D341Med (cell line): ENCODE measurements around the gene LRFN2.

ENCODE experiments used
- DNase-seq: peaks from one replicate; pipeline ENCODE4 v3.0.0; 2012; ENCODE audit warnings: low spot score

The LRFN2 gene

DNA sequence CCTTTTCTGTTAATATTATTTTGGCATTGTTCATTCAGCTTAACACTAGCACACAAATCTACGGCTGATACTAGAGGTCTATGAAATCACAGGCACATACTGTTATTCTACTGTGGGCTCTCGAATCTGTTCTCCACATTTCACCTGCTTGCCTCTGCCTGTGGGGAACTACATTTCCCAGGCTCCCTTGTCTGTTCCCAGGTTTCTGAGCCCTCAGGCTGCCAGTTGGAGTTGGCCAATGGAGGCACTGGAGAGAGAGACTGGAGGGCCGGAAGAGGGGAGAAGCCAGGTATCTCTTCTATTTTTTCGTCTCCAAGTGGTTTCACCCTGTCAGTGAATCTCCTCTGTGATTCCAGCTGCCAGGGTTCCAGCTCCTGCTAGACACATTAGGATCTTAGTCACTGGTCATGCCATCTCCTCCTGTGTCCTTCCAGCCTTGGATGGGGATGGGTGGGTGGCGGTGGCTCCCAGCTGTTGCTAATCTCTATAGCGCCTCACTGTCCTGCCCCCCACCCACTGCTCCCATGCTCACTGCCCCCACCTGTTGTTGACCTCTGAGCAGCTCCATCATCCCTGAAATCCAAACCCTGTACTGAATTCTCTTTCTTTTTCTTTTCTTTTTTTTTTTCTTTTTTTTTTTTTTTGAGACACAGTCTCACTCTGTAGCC is 188.2 kb downstream of the LRFN2 start:
- DNase-seq = peak; percentile 35

DNA sequence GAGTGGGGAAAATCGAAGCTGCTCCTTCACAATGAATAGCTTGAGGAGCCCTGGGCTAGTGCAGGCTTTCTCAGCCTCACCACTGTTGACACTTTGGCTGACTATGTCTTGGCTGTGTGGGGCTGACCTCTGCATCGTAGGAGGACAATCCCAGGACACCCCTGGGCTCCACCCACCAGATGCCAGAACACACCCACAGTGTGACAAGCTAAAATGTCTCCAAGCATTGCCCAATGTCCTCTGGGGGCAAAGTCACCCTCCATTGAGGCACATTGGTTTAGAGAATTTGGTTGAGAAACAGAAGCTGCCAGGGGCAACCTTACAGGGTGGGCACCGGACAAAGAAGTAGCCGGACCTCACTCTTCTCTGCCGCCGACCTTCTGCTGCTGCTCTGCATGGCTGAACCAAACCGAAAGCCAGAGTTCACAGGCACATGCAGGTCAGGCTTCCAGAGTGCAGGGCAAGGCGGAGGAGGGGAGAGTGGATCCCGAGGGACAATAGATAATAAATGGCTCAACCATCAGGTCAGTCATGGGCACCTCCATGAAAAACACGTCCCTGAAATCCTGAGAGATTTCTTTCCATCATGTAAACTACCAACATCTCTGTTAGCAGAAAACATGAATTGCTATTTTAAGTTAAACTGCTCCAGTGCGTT is 189.0 kb downstream of the LRFN2 start:
- no peak for DNase-seq

GRCh38 chr6:40397287-40398033 is 189.7 kb downstream of the LRFN2 start:
- no peak for DNase-seq

GRCh38 chr6:40395698-40396076 is 191.5 kb downstream of the LRFN2 start:
- DNase-seq = no peak

- DNase-seq = no peak
Observed at GRCh38 chr6:40395066-40395697, 192.0 kb downstream of the LRFN2 start.

GRCh38 chr6:40394381-40394780 is 192.8 kb downstream of the LRFN2 start:
- DNase-seq = no peak

DNA sequence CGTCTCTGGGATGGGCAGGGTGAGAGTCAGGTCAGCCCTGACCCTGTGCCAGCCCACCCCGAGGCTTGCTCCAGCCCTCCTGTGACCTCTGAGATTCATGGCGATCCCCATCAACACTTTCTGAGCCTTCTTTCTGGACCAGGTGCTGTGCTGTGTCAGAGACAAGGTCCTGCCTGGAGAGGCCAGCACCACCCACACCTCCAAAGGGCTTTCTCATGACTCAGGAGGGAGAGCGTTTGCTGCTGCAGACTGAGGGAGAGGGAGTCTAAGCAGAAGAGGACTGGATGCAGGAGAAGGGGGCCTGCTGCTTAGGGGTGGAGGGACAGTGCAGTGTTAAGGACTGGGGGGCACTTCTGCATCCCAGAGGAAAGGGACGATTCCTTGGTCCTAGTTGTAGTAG is 193.5 kb downstream of the LRFN2 start:
- DNase-seq = no peak

DNA sequence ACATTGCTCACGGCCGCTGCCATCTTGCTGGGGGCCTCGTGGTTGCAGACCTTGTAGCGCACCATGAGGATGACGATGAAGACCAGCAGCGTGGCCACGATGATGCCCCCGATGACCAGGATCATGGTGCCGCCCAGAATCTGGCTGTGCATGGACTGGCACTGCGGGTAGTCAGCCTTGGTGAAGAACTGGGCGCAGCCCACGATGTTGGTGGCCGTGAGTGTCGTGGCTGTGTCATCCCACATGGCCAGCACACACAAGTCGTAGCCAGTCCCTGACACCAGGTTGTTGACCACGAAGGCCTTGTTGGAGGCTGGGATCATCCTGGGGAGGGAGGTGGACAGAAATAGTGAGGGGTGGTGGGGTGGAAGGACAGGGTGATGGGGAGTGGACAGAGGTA is 194.6 kb downstream of the LRFN2 start:
- DNase-seq = no peak

DNA sequence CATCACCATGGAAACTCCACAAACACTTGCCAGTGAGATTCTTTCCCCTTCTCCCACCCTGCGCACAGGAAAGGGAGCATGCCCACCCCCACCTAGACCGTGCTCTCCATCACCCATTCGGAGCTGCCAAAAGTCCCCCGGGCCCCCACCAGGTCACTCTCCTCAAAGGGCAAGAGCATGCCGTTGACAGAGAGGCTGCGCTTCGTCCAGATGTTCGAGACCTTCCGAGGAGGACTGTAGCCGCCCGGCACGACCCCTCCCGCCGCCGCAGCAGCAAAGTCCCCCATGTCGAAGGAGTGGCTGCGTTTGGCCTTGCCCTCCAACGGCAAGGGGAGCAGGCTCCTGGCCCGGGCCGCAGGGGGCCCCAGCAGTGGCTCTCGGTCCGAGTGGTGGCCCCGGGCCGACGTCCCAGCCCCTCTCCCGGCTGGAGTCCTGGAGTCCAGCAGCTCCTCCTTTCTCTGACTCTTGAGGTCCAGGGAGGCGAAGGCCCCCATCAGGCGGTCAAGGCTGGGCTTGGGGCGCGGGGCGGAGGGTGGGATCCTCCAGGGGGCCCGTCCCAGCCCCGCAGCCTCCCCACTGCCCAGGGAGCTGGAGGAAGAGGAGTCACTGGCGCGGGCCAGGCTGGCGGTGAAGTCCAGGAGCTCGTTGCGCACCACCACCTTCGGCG is 195.2 kb downstream of the LRFN2 start:
- DNase-seq = peak; percentile 19

DNA sequence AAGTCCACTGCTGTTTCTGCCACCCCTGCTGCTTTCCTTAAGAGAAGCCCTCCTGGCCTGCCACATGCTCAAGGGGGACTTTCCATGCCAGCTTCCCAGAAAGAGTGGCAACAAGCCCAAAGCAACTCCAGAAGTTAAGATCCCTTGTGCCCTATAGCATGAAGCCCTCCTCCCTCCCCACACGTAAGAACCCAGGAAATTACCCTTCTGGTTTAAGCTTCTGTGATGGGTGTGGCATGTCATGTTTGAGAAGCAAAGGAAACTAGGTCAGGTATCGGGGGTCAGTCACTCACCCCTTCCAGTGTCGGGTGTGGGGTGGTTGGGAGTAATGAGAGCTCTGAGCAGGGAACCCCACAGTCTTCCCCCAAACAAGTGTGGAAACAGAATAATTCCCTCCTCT is 196.1 kb downstream of the LRFN2 start:
- DNase-seq = peak; percentile 6

- DNase-seq = peak; percentile 3
Observed at GRCh38 chr6:40390144-40390800, 196.9 kb downstream of the LRFN2 start.

DNA sequence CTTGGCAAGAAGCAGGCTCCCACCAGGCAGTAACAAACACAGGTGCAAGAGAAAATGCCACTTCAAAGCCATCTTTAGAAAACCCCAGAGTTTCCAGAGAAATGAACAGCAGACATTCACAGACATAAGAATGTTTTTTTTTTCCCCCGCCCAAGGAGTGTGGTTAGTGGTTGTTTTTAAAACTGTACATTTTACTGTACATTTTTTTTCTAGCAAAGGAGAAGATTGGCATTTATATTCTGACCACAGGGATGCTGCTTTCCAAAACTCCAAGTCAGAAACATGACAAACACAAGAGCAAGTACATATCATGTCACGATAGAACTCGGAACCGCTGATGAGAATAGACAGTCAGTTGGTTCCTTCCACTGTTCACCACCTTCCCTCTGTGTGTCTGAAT is 197.9 kb downstream of the LRFN2 start:
- no peak for DNase-seq

DNA sequence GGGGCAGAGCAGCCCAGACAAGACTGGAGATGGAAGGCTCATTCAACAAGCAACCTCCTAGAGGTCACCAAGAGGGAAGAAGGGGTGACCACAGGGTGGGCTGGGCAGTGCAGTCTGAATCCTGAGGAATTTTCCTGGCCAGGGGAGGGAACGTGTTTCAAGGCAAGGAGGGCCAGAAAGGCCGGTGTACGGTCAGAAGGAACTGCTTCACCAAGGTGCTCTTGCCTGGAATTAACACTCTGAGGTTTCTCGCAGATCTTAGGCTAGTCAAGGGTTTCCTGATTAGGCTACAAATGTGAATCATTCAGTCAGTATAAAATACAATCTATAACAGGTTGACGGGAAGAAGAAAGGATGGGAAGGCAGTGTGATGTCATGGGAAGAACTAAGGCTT is 199.3 kb downstream of the LRFN2 start:
- DNase-seq = no peak

DNA sequence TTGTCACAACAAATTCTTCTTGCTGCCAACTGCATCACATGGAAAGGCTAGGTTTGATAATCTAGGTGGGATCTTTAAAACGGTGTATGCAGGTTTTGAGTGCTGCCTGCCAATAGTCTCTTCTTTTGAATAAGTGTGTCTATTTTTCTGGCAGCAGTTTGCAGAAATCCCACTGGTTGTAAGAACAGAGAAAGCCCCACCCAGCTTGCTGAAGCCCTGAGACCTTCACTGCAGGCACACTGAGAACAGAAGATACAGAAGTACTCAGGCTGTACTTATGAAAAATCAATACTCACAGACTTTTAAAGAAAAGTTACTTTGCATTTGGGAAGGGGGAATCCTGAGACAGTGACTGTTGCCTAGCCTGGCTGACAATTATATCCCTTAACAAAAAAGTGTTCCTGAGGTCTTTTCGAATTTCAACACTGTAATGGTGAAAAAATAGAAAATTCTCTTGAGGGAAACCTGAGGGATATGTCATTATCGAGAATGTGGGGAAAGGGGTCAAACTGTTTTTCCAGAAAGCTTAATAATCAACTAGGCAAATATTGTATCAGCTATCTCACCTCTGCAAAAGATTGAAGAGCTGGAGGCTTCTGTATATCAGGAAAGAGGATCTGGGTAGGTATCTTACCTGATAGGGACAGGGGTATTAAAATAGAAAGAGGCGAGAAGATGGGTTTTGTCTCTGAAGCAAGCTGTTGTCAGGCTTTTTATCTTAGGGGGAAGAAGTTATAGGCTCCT is 199.9 kb downstream of the LRFN2 start:
- DNase-seq = no peak

- DNase-seq = no peak
Observed at GRCh38 chr6:40386200-40386599, 201.0 kb downstream of the LRFN2 start.

GRCh38 chr6:40383348-40384115 is 203.6 kb downstream of the LRFN2 start:
- no peak for DNase-seq

DNA sequence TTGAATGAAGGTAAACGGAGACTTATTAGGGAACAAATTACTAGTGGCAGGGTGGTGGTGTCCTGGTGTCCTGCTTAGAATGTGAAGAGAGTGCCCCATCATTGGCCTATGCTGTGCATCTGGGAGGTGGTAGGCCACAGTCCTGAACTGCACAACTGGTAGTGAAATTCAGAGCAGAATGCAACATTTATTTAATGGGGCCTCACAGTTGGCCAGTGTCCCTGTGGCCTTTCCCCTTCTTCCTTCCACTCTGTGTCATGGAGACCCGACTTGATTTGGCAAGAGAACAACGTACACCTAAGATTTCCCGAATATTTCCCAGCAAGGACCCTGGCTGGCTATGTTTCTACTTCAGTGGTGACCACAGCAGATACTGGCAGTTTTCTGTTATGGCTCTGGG is 206.9 kb downstream of the LRFN2 start:
- DNase-seq = no peak

DNA sequence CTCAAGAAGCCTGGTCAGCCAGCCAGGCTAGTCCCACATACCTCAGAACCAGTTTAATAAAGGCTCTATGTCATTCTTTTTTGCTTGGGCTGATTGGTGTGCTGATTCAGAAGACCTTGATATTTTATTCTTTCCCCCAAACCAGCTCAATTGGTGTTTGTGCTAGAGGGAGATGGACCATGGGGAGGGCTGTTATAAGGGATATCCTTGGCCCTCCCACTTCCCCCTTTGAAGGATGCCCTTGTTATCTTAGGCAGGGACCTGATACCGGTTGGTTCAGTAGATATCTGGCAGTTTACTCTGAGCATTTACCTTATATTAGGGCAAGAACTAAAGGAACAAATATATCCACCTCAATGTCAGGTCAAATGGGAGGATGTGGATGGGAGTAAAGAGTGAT is 207.4 kb downstream of the LRFN2 start:
- no peak for DNase-seq

GRCh38 chr6:40378725-40379074 is 208.5 kb downstream of the LRFN2 start:
- no peak for DNase-seq

- no peak for DNase-seq
Observed at GRCh38 chr6:40378071-40378724, 209.0 kb downstream of the LRFN2 start.
